ENCODE measurements around the gene SPG7. TPM values are rescaled to one million over a fixed set of nuclear protein-coding genes. Genes with fewer than 3 reads are reported as not detected.
A peak's percentile ranks its signal among the peaks of the same experiment; 100 is the strongest.

The SPG7 gene
- total RNA-seq, 1 experiment from 2014 or later = 82.4 TPM

GRCh38 chr16:89489898-89490438 is 18.2 kb upstream of the SPG7 start:
- H3K4me3 Mint-ChIP-seq (ENCODE audit: unreplicated experiment) = peak overlapping the region; percentile 88
- H3K27me3 Mint-ChIP-seq (ENCODE audit: insufficient read depth, unreplicated experiment) = no peaks in the 10 kb centered on the region
- BruUV-seq (replicated peaks) = no TSS peak
- peaks cover 15% of the 10 kb centered on the region for H3K4me1 Mint-ChIP-seq (ENCODE audit: insufficient read depth, unreplicated experiment)
- H3K9me3 Mint-ChIP-seq (ENCODE audit: unreplicated experiment) = no peaks in the 10 kb centered on the region
- intact Hi-C loops (cut with micrococcal nuclease) = loop anchor here (1.0 to 5.0 kb wide), 3 partner anchors 15 to 48 kb away; partner anchors contain the start of gene SPG7
- peaks cover 34% of the 10 kb centered on the region for H3K36me3 Mint-ChIP-seq (ENCODE audit: insufficient read depth, unreplicated experiment)
- no peak for DNase-seq (ENCODE audit: unreplicated experiment)
- CTCF ChIA-PET = interaction anchor here (0.5 kb wide), 1 partner anchor 9 kb away, joined by 5 read pairs; no protein-coding TSS in a partner anchor
- no peak for TF ChIP-seq CTCF (IDR thresholded peaks at IDR 0.05; ENCODE audit: unreplicated experiment)
- POLR2A ChIA-PET = interaction anchor here (0.9 to 4.9 kb wide), 12 partner anchors 8 to 94 kb away, joined by 3 to 55 read pairs (median 10); partner anchors contain the start of gene SPG7
- H3K27ac Mint-ChIP-seq (ENCODE audit: low read depth, unreplicated experiment) = peak overlapping the region; percentile 52

DNA sequence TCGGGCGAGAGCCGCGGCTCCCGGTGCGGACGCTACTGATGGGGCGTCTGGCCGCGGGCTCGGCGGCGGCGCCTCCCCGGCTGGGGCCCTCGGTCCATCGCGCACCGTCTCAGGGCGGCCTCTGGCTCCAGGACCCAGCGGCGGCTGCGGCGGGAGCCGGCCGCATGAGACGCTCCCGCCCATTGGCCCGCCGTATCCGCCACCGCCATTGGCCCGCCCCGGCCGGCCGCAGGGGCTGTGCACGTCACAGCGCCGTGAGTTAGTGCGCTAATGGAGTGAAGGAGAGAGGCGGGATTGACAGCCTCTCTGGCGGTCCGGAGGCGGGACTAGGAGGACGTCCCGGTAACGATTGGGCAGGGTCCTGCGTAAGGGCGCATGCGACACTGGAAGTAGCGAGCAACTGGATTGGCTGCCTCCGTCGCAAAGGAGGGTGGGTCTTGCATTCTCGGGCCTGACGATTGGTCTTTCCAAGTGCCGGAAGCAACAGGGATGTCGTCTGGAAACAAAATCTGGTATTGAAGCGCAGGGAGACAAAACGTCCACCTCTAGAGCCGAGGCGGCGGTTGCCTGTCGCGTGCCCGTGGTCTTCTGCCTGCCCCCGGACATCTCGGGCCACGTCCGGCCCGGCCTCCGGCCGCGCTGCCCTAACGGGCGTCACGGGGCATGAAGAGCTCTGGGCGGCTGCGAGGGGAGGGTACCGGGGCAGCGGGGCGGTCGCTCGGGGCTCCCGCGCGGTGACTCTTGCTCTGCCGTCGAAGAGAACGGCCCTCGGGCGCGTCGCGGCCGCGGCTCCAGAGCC is 17.6 kb upstream of the SPG7 start, which contains the start of gene ANKRD11:
ANKRD11 (minus strand) TSS at position 123 of the 799 bp plus-strand sequence. CDS start 173,542 bp downstream, outside the sequence.
- TF ChIP-seq CTCF (IDR thresholded peaks at IDR 0.05; ENCODE audit: unreplicated experiment) = no peak
- intact Hi-C loops (cut with micrococcal nuclease) = loop anchor here (1.0 kb wide), 1 partner anchor 15 kb away; no protein-coding TSS in a partner anchor
- Mint-ChIP-seq H3K4me3 (ENCODE audit: unreplicated experiment) (peak within 1 kb of the TSS; percentile 88), H3K9me3 (ENCODE audit: unreplicated experiment) (no peaks in the 10 kb centered on the region), H3K27ac (ENCODE audit: low read depth, unreplicated experiment) (peak within 1 kb of the TSS; percentile 86), H3K27me3 (ENCODE audit: insufficient read depth, unreplicated experiment) (no peaks in the 10 kb centered on the region), H3K4me1 (ENCODE audit: insufficient read depth, unreplicated experiment) (peaks cover 10% of the 10 kb centered on the region), H3K36me3 (ENCODE audit: insufficient read depth, unreplicated experiment) (peaks cover 34% of the 10 kb centered on the region)
- DNase-seq (ENCODE audit: unreplicated experiment) = peak; percentile 99
- CTCF ChIA-PET = interaction anchor here (0.5 to 1.2 kb wide), 4 partner anchors 9 to 95 kb away, joined by 3 to 7 read pairs (median 4); no protein-coding TSS in a partner anchor
- BruUV-seq (replicated peaks) = no TSS peak
- POLR2A ChIA-PET = interaction anchor here (0.6 to 4.9 kb wide), 19 partner anchors 9 to 1636 kb away, joined by 3 to 55 read pairs (median 4); partner anchors contain the start of genes SPG7 and TCF25

DNA sequence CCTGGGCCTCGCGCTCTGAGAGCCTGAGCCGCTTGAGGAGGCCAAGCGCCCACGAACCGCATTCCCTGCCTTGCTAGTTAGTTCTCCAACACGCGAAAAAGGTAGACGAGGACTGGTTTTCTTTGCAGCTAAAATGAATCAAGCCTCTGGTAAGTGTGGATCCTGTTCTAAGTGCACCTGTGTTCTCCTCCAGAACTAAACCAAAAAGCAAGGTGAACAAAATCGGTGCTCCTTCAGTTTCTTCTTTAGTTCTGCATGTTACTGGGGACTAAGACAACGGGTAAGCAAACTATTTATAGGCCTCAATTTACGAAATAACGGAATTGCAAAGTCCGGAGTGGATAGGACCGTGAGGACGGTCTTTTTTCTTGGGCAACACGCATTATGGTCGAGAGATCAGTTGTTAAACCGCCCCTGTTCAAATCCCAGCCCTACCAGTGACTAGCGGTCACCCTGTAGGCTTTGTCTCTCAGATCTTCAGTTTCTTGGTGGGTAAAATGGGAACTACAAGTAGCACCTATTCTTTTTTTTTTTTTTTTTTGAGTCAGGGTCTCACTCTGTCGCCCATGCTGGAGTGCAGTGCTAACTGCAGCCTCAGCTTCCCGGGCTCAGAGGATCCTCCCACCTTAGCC is 16.8 kb upstream of the SPG7 start:
- H3K9me3 Mint-ChIP-seq (ENCODE audit: unreplicated experiment) = no peaks in the 10 kb centered on the region
- no peaks in the 10 kb centered on the region for H3K27me3 Mint-ChIP-seq (ENCODE audit: insufficient read depth, unreplicated experiment)
- CTCF ChIA-PET = interaction anchor here (1.0 to 1.2 kb wide), 3 partner anchors 16 to 95 kb away, joined by 3 to 7 read pairs (median 4); no protein-coding TSS in a partner anchor
- POLR2A ChIA-PET = interaction anchor here (0.6 to 4.9 kb wide), 18 partner anchors 10 to 1637 kb away, joined by 3 to 55 read pairs (median 4); partner anchors contain the start of genes SPG7 and TCF25
- H3K27ac Mint-ChIP-seq (ENCODE audit: low read depth, unreplicated experiment) = peak overlapping the region; percentile 86
- TF ChIP-seq CTCF (IDR thresholded peaks at IDR 0.05; ENCODE audit: unreplicated experiment) = no peak
- H3K4me1 Mint-ChIP-seq (ENCODE audit: insufficient read depth, unreplicated experiment) = peaks cover 2% of the 10 kb centered on the region
- peak overlapping the region; percentile 88 for H3K4me3 Mint-ChIP-seq (ENCODE audit: unreplicated experiment)
- H3K36me3 Mint-ChIP-seq (ENCODE audit: insufficient read depth, unreplicated experiment) = peaks cover 29% of the 10 kb centered on the region
- intact Hi-C loops (cut with micrococcal nuclease) = no loop called here
- TSS peak; percentile 72 for BruUV-seq (replicated peaks)
- DNase-seq (ENCODE audit: unreplicated experiment) = peak; percentile 28
